NCI-H1105 (cell line): ENCODE results near the gene SQSTM1.
"Not testable (repeated sequence)": the region's sequence is repeated elsewhere in the genome, so short reads cannot be mapped to it uniquely, and the experiment has no call there.

ENCODE experiments used
- DNase-seq: peaks from one replicate; lab custom pipeline; 2025; lab: John Stamatoyannopoulos, UW

The SQSTM1 gene

DNA sequence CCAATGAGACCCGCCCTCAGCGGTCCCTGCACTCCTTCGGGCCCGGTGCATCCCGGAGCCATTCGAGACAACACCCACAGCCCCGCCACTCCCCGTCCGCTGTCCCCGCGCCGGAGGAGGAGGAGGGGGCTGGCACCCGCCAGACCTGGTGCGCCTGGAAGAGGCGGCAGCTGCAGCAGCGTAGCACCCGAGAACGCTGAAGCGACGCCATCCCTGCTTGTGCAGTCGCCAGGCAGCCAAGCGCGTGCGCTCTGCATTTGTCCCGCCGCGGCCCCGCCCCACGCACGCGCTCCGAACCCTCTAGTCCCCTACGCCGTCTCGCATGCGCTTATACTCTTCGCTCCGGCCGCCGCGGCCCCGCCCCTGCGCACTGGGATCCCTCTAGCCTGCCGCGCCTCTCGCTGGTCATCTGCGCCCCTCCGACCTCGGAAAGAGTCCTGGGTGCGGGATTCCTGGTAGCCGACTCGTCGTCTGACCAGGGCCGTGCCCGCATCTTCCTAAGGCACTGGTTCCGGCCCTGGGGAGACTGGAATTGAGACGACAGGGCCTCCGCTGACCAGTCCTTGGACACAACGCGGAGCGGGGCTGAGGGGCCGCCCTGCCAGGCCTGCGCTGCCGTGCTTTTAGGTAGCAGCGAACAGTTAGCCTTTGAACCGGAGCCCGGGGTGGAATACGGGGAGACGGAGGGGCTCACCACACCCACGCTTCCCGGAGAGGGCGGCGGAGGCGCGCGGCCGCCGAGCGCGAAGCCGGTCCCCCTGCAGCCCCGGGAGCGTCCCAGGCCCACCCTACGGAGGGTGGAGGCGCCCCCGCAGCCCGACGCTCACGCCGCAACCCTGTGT, 38.1 kb downstream of the SQSTM1 start, which contains the start of gene MRNIP:
TSS of gene MRNIP (minus strand) at position 232 of the 842 bp plus-strand sequence. CDS start at position 211, 21 bp downstream.
- peak; percentile 84 for DNase-seq

DNA sequence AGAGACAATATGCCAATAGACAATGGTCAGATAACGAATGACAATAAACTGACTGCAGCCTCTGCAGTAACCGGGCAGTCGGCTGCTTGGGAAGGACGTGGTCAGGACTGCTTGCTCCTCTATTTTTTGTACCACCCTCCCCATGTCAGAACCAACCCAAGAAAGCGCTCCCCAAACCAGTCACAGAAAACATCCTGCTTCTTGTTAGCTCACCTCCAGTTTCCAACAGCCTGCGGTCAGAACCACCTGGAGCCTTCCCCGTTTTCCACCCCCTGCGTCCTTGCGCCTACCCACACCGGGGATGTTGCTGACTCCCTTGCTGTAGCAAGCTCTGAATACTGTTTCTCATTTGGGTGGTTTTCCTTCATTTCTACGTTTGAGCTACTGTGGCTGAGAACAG, 39.6 kb downstream of the SQSTM1 start:
- no peak for DNase-seq

DNA sequence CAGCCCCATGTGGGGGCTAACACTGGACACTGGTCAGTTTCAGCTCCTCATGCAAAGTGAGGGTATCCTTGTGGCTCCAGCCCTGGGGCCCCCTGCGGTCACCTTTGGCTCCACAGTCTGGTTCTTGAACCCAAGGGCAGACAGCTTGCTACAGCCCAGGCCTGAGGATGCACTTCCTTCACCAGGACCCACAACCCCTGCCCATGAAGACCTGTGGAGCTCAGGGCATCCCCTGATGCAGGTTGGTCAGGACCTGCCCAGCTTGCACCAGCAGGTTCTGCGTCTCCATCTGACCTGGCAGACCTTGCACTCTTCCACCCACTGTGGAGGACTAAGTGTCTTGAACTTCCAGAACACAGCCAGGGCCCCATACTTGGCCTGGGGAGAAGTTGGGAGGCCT, 41.6 kb downstream of the SQSTM1 start:
- no peak for DNase-seq

GRCh38 chr5:179862891-179863290, 42.2 kb downstream of the SQSTM1 start:
- no peak for DNase-seq

DNA sequence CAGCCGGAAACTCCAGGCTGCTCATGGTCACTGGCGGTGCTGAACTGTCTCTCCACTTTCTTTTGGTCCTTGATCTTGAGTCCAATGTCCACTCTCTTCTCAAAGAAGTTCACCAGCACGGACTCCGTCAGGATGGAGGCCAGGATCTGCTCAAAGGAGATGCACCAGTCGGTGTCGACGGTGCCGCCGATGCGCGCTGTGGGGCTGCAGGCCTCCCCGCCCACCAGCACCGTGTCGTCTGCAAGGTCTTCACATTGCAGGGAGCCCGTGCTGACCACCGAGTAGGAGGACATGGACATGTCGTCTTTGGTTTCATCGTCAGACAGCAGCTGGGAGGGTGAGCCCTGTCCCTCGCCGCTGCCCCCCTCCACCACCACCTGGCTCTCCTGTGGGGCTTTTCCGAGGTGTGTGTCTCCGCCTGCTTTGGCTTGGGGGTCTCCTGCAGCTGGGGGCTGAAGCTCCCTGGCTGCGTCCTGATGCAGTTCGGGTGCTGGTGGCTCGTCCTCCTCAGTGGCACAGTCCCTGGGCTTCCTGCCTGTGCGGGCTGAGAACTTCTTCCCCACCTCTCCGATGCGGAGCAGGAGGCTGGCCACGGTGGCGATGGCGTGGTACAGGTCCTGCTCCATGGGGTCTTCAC, 42.9 kb downstream of the SQSTM1 start:
- DNase-seq, result no peak

- DNase-seq, result no peak
These were observed 44.0 kb downstream of the SQSTM1 start for GRCh38 chr5:179864686-179865085.

- DNase-seq, result no peak
These were observed 45.0 kb downstream of the SQSTM1 start for GRCh38 chr5:179865491-179866240.

DNA sequence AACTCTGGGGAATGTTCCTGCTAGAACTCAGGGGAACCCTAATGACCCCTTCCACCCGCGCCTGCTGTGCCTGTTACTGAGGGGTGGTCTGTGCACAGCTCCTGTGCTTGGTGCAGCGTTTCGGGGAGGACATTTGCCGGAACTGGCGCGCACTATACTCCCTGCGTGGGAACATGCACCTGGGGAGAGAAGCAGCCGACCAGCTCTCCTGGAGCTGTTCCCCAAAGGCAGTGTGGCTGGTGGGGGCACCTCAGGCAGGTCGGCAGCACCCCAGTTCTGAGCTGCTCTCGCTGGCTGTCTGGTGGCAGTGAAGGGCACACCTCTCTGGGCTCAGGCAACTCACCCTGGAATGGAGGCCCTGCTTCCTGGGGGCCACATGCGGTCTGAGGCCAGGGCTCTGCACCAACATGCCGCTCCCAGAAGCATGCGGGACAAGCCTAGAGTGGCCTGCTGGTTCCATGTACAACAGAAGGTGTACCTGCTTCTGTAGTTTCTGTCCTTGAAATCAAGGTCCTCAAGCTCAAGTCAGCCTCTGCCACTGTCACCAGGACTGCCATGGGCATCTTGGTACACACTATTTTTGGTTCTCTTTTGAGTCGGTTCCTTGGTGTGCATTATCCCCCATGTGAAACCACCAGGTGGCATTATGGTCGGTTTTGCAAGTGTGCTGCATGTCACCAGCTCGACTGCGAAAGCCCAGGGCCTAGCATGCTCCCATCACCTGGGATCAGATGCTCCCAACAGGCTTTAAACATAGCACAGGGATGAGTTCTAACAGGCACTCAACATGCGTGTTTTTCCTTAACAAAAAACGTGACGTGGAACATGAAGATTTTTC, 45.8 kb downstream of the SQSTM1 start:
- DNase-seq, result no peak

- no peak for DNase-seq
These were observed 46.4 kb downstream of the SQSTM1 start for GRCh38 chr5:179867079-179867465.

DNA sequence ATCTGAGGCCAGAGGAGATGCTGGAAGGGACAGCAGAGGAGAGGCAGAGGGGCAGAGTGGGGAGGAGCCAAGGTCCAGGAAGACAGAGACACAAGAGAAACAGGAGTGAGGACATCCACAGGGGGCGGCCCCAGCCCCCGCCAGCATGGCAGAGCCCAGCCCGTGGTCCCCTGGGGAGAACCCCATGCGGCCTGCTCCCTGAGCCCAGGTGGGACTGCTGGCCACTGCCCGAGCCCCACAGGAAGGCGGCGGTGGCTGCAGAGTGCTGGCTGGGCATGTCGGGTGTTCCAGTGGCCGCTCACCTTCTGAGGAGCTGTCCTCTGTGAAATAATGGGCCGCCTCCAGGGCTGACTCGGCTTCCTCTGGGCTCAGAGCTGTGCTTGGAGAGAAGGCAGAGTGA, 46.8 kb downstream of the SQSTM1 start:
- no peak for DNase-seq

DNA sequence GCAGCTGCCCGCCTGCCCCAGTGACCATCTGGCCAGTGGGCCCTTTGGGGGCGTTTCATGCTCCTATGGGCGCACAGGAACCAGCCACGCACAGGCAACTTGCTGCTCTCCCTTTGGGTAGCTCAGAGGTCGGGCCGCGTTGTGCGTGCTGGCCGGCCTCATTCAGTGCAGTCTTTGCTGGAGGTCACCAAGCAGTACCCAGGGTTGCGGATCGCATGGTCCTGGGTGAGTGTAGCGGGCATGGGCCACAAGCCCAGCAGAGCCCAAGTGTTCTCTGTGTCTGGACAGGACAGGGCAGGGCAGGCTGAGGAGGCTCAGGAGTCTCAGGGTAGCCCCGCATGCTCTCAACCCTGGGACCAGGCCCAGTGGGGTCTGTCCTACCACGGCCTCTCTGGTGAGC, 47.8 kb downstream of the SQSTM1 start:
- no peak for DNase-seq

GRCh38 chr5:179869101-179869500, 48.4 kb downstream of the SQSTM1 start:
- DNase-seq, result no peak

DNA sequence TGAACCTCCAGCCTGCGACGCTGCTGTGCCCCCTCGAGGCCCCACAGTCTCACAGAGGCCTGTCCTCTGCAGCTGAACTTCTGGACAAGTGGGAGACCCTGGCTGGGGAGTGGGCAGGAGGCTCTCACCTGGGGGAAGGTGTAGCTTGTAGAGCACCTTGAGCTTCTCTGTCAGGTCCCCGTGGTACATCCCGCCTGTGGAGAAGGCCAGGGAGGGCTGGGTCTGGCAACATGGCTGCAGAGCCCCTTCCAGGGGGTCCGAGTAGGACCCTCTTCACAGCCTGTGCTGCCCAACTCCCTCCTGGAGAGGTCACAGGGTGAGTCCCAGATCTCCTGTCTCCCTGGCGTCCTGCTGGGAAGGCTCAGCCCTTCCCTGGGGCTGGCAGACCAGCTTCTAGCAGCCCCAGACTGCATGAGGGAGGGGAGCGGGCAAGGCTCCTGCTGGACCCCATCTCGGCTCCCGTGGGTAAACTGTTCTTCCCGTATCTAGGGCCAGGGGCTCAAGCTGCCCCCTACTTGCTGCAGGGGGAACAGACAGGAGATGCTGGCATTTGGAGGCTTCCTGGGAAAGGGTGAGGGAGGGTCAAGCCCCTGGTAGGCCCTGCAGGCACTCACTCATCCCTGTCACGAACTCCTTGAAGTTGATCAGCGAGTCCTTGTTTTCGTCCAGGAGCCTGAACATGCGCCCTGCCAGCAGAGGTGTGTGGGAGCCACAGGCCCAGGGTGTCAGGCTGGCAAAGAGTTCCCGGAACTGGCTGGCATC, 49.1 kb downstream of the SQSTM1 start:
- no peak for DNase-seq

- no peak for DNase-seq
These were observed 49.7 kb downstream of the SQSTM1 start for GRCh38 chr5:179870403-179870903.

DNA sequence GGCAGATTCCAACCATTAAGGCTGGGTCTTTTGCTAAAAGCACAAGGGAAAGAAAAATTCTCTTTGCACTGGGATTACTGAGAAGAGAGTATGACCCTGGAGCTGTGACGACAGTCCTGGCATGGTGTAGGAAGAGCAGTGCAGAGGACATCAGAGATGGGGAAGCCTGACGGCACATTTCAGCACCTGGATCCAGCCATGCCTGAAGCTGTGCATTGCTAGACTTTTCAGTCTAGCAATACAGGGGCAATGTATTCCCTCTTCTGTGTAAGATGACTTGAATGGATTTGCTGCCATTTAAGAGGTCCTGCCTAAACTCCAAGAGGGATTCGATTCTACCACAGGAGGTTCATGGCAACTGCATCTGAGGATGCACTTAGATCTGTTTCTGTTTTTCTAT, 50.2 kb downstream of the SQSTM1 start:
- DNase-seq, result no peak

DNA sequence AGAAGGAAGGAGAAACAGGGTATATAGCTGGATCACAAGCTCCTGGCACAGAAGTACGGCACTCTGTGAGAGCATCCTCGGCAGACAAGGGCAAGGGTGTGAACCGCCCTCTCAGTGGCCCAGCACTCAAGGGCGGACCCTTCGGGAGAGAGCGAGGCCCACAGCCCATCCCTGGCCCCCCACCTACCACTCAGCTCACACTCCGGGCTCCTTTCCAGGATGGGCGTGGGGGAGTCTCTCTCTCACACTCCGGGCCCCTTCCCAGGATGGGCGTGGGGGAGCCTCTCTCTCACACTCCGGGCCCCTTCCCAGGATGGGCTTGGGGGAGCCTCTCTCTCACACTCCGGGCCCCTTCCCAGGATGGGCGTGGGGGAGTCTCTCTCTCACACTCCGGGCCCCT, 50.8 kb downstream of the SQSTM1 start:
- not testable (repeated sequence) for DNase-seq

DNA sequence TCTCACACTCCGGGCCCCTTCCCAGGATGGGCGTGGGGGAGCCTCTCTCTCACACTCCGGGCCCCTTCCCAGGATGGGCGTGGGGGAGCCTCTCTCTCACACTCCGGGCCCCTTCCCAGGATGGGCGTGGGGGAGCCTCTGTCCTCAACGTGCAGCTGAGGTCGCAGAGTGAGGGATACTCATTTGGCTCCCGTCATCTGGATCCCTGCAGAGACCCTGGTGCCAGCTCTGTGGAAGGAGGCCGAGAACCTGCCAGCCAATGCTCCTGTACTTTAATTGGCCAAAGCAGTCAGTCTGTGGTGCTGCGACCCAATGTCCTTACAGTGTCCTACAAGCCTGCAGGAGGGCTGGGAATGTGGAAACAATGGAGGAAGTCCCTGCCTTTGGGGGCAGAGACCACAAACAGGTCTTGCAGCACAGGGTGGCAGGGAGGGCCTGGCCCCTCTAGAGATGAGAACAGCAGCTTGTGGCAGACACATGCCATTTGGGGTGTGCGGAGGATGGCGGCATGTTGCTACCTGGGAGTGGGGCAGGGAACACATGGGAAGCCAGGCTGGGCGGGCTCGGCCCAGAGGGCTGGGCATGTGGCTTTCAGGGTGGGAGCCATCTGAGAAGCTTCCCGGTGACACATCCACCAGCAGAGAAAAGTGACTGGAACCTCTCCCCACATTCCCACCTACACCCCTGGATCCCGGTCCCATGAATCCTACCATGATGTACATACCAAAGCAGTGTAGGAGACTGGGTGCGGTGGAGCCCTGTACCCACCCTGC, 51.5 kb downstream of the SQSTM1 start:
- DNase-seq, result no peak

GRCh38 chr5:179872828-179873575, 52.3 kb downstream of the SQSTM1 start:
- no peak for DNase-seq

DNA sequence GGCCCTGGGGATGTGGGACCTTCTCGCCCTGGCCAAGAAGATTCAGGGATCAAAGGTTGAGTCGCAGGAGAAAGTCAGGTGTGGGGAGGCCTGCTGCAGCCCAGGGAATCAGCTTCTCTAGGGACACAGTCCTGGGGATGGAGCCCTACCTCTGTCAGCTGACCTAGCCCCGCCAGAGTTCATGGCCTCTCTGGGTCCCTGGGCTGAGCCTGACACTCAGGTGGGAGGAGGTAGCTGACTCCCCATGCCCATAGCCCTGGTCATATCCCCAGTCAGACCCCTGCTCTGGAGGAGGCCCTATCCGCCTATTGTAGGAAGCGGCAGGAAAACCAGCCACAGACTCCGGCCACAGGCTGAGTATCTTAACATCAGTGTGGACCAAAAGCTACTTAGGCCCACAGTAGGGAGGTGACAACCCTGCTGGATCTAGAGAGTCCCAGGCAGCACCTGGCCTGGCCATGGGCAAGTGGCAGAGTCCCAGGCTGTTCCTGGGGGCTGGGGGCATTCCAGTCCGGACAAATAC, 52.9 kb downstream of the SQSTM1 start:
- DNase-seq, result no peak
